Glomerular visceral epithelial cell (primary cell): ENCODE measurements around the gene KCNJ4.

Source experiments
- DNase-seq: peaks from one replicate; pipeline ENCODE4 v3.0.0-alpha.2; 2016; ENCODE audit errors: extremely low spot score

KCNJ4 gene

DNA sequence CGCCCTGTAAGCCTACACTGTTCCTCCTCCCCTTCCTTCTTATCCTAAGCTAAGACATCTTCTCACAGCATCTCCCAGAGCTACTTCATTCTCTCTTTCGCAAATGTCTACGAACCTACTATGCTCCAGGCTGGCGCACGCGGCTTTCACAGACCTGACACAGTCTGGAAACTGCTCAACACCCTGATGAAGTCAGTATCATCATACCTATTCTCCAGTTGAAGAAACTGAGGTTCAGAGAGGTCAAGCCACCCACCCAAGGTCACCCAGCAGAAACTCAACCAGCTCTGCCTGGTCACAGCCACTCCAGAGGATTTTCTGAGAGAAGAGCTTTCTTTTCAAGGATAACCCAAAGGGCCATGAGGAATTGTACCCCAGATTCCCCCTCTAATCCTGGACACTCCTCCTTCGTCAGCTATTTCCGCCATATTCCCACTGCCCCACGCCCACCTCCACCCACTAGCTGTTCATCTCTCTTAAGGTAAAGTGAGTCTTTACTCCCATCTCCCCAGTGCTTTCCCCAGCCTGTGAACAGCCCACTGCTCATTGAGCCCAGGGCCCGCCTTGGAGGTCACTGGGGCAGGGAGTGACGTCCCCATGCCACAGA, 1.8 kb downstream of the KCNJ4 start:
- no peak for DNase-seq

DNA sequence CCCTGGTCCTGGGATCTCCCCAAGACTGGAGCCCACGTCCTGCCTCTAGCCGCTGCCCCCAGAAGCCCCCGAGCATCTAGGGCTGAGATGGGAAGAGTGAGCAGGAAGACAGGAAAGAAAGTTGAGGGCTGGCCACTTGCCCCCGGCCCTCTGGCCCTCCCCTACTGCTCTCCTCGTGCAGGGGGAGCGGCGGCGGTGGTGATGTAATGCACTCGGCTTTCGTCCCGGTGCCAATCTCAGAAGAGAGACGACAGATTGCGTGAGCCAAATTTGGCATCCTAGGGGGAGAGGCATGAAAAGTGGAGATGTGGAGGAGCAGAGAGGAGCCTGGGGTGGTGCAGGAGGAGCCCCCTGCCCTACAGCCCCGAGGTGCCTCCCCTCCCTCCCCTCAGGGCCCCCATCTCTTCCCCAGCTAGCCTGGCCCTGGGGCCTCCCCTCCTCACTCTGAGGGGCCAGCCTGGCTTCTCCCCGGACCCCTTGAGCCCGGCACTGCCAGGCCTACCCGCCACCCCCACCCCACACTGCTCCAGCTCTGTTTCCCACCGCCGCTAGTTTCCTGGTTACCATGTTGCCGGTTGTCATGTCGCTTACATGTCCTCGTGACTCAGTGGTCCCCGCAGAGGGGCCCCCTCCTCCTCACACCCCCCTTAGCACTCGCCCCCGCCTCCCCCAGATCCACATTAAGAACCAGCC, 2.5 kb downstream of the KCNJ4 start:
- no peak for DNase-seq

DNA sequence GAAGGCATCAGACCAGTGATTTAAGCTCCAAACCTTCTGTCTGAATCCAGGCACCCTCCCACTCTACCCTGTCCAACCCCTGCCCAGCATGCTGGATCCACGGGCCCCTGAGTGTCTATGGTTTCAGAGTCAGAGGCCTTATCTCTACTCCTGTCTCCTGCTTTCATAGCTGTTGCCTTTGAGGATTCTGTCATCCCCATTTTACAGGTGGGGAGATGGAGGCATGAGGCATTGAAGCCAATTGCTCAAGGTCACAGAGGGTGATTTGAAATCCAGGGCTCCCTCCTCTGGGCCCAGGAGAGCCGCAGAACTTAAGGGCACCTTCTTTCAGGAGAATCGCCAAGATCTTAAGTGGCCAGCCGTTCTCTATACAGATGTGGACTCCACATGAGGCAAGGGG, 3.1 kb downstream of the KCNJ4 start:
- no peak for DNase-seq

DNA sequence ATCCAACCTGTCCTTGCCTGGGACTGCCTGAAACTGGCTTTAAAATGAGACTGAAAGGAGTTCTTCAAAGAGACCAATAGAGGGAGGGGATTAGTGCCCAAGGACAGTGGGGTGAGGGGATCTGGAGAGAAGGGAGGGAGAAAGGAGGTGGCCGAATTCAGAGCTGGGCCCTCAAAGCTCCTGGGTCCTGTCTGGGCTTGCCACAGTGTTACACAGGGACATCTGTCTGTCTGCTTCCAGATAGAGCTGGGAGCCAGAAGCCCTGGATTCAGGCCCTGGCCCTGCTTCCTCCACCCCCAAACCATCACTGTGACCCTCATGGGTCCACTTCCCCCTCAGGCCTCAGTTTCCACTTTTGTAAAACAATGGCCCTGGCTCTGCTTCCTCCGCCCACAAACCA, 3.6 kb downstream of the KCNJ4 start:
- no peak for DNase-seq

DNA sequence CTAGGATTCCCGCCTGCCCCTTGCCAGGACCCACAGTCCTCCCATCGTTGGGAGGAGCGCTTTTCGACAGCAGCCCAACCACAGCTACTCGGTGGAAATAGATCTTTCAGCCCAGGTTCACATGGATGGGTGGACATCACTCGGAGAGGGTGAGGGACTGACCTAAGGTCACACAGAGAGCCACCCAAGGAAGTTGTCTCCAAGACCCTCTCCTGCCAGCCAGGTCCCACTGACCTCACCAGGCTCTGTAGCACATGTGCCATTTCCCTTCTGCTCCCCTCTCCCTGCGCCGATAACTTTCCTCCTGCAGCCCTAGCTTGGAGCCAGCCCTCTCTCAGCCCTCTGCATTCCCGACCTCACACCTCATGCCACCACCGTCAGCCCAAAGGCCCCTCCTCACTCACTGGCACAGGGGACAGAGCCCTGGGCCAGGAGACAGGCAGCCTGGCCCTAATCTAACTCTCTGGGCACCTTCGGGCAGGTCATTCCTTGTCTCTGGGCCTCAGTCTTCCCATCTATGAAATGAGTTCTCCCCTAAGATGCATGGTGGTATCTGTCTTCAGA, 4.7 kb downstream of the KCNJ4 start:
- no peak for DNase-seq

DNA sequence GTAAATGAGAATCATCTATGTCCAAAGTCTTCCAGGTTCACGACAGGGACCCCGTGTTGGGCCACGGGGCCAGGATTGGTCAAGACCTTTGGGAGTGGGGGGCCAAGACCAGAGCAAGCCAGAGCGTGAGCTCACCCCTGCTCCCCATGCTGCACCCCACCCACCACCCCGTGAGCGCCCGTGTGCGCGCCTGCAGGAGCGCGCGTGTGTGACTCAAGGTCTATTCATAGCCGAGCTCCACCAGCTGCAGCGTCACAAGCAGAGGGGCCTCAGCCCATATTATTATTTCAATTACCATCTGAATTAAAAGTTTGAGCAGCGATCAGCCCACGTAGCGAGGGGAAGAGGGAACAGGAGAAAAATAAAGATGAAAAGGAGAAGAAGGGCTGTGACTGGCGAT, 5.2 kb downstream of the KCNJ4 start:
- no peak for DNase-seq

DNA sequence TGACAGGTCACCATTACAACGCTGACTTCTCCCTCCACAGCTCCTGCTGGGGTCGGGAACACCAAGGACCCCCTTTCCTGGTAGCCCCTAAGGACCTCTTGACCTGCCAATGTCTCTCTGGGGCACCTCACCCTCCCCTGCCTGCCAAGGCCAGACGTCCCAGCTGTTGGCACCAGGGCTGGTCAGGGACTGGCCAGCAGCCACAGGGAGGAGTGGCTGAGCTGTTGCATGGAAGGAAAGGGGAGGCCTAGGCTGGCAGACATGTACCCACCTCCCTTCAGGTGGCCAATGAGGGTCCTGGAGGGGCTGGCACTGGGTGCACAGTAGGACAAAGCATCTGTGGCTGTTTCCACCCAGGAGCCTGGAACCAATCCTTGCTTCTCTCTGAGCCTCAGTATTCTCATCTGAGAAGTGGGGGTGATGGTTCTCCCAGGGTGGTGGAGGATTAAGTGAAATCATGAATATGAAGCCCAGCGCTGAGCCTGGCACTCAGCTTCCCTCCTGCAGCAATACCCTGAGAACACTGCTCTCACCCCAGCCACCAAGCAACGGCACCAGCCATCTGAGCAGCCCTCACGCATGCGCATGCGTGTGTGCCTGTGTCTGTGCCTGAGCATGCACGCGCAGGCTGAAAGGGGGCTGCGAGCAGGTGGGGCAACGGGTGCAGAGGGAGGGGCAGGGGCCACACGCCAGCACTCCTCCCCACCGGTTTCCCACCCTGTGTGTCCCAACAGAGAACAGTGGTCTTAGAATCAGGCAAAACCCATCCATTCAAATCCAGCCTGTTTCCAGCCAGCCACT, 5.9 kb downstream of the KCNJ4 start:
- no peak for DNase-seq

DNA sequence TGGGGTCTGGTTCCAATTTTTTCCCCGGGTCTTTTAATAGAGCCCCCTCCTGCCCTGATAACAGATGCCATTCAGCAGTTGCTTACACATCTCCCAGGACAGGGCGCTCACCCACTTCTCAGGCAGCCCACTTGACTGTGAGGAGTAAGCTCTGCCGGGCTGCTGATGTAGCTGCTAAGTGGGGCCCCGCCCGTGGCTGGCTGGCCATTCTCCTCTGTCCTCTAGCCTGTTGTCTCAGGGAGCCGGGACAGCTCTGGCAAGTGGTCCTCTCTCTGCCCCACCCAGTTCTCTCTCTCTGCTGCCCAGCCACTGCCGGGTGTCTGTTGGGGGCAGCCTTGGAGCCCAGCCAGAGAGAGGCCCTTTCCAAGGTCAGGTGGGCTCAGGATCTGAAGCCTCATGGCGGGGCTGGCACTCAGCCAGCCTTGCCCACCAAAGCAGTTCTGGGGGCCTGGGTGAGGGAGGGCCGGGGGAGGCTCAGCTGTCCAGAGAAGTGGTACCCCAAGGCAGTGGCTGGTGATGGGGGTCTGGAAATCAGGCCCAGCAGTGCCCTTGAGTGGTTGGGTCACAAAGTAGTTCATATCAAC, 8.9 kb downstream of the KCNJ4 start:
- DNase-seq, result no peak

DNA sequence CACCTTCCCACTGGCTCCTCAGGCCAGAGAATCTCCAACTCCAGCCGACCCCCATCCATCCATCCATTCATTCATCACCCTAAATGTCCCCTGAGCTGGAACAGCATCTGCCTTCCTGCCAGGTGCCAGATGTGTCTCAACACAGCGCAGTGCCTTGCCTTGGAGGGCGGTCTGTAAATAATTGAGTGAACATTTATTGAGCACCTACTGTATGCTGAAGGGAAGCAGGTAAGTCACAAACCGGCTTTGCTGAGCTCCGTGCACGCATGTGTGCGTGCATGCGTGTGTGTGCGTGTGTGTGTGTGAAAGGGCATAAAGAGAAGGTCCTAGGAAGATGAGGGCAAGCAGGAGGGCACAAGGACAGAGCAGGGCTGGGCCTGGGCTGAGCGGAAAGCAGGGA, 10.2 kb downstream of the KCNJ4 start:
- DNase-seq, result no peak

DNA sequence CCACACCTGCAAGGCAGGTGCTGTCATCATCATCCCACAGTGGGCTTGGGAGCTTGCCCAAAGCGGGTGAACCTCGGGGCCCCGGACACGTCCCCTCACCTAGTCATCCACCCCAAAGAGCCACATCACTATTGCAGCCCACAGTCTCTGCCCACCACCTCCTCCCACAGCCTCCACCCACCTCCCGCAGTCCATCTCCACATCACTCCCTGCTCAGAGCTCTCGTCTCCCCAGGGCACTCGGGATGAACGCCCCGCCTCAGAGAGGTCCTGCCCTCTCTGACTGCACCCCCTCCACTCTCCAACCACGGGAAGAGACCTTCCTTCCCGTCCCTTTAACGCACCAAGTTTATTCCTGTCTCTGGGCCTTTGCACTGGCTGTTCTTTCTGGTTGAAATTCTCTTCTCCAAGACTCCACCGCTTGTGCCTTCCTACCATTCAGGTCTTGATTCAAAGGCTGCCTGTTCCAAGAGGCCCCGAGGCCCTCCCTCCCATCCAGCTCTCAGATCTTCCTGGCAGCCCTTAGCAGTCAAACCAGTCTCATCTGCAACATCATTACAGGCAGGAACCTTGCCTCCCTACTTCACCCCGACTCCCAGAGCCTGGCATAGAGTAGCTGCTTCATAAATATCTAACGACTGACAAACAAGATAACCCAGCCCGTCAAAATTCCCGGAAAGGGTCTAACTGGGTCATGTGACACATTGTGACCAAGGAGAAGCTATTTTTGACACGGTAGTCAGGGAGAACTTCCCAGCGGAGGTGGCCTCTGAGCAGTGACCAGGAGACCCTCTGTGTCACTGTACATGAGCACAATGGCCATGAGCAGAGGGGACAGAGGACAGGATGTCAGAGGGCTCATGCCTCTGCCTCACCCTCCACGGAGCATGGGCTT, 11.1 kb downstream of the KCNJ4 start:
- no peak for DNase-seq

DNA sequence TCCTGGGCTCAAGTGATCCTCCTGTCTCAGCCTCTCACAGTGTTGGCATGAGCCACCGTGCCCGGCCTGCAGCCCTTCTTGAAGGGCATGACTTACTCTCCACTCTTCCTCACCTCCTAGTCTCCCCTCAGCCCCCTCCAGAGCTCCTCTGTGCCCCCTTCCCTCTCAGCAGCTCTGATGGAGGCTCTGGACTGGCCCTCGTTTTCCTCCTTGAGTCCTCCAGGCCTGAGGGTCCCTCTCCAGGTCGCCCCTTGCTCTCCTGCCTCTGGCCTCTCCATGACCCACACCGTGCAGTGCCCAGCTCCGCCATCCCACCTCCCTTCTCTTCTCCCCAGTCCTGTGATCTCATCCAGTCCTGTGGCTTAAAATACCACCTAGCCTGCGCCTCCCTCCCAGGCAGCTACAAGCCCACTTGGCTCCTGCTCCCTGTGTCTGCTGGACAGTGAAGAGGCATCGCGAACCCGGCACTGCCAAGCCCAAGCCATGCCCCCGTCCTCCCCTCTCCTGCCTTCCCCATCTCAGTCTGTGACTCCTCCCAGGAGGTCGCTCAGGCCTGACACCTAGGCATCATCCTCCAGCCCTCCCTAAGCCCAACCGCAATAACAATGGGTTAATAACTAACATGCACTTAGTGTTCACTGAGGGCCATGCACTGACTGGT, 11.9 kb downstream of the KCNJ4 start:
- DNase-seq, result peak; percentile 89

DNA sequence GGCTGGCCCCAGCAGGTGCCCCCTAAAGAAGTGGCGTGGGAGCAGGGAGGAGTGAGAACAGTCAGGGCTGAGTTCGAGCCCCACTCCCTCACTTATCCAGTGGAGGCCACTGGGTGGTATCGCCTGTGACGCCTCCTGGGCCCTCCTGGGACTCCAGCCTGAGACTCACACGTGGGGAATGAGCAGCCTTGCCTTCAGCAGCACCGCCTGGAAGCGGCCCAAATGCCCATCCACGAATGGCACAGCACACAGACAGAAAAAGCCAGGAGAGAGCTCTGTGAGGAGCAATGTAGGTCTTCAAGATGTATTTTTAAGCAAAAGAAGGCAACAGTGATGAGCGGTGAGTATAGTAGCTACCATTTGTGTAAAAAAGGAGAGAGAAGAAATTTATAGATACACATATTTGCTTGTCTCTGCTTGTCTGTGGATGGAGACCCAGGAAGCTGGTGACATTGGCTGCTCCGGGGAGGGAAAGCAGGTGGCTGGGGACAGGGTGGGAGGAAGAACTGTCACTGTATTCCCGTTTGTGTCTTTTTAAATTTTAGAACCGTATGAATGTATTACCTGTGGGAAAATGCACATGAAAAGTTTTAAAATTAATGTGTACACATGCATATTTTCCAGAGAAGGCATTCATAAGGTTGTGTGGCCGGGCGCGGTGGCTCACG, 13.2 kb downstream of the KCNJ4 start:
- DNase-seq, result no peak

DNA sequence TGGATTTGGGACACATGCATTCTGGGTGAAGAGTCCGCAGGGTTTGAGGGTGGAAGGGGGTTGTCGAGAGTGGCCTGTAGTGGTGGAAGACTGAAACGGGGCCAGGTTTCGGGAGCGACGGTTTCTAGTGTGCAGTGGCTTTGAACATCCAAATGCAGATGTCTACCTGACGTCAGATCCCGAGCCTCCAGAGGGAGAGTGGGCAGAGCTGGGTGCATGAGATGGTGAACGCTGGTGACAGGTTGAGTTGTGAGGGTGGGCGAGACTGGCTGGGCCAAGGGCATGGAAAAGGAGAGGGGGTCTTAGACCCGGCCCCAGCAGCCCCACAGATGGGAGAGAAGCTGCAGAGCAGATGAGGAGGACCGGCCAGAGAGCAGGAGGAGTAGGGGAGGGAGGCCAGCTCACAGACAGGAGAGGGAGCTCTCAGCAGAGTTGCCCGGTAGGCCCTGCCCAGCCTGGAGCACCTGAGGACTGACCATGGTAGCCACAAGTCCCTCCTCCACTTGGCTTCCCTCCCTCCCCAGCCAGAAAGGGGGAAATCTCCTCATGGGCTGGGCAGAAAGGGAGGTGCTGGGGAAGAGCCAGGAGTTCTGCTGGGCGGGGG, 14.2 kb downstream of the KCNJ4 start:
- DNase-seq, result no peak

DNA sequence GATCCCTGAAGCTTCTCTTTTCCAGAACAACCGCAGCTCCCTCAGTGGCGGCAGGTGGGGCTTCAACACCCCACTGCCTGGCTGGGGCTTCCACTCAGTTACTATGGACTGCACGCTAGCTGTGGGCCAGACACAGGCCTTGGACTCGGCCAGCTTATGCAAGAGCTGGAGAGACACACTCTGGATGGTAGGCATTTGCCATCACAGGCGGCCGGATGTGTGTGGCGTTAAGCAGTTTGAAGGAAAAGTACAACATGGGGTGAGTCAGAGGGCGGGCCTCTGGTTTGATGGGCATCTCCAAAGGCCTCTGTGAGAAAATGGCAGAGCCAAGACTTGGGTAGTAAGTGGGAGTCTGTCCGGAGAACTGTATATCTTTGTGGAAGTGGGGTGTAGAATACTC, 17.6 kb downstream of the KCNJ4 start:
- no peak for DNase-seq

DNA sequence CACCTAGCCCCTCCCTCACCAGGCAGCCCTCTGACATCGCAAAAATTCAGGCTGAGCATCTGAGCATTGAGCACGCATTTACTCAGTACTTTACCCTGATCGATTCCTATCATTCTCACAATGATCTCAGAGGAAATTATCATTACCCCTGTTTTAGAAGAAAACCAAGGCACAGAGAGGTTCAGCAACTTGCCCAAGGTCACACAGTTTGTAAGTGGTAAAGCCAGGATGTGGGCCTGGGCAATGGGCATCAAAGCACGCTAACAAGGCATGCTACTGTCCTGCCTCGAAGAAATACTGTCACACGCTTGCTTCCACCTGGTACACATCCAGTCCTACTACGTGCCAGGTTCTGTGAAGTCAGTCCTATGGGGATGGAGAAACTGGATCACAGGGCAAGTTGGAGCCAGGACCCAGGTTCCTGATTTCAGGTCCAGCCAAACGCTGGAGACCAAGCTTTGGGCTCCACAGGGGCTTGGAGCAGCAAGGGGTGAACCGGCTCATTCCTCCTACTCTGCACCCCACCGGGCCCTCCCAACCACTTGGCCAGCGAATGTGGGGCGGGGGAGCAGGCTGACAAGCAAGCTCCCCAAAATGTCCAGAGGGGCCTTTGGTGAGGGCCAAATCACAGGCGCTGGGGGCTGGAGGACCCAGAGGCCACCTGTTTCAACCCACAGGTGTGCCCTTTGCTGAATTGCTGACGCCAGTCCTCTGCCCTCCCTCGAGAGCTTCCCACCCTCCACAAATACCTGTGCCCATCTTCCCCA, 18.2 kb downstream of the KCNJ4 start:
- DNase-seq, result no peak

DNA sequence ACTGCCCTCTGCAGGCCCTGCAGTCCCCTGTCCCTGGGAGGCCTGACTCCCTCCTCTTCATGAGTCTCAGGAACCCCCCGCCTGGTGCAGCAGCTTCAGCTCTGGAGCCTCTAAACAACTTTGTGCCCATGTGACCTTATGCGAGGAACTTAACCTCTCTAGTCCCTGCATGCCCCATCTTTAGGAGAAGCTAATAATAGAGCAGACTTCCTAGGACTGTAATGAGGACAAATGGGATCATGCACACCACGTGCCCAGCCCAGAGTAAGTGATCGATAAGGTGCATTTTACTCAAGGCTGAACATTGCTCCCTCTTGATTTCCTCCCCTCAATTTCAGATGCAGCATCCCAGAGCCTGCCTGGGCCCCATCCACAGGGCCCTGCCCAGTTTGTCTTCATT, 19.0 kb downstream of the KCNJ4 start:
- DNase-seq, result no peak

DNA sequence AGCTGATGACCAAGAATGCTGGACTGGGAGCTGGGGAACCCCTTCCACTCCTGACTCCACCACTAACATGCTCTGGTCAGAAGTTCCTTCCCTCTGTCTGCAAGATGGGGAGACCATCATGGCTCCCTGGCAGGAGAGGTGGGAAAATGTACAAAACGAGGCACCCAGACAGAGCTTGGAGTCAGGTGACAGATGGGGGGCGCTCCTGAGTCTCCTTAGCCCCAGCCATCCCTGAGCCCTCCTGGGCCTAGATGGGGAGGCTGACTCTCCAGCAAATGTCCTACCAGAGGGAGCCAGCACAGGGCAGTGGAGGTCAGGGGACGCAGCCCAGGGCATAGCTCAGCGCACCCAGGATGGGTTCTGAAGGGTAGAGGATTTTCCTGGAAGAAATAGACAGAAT, 20.0 kb downstream of the KCNJ4 start:
- no peak for DNase-seq

DNA sequence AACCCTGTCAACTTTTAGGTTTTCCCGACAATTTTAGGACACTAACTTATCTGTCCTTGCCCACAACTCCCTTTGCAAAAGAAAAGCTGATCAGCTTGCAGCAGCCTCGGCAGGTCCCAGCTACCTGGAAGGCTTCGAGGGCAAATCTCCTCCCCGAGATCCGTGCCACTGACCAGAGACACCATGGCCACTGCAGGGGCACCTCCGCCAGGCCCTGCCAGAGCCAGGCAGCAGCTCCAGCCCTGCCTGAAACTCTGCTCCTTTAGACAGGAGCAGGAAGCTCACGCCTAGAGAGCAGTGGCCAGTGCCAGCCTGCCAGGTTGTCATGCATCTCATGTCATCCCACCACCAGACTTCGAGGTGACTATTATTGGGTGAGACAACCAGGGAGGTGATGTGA, 21.1 kb downstream of the KCNJ4 start:
- no peak for DNase-seq

DNA sequence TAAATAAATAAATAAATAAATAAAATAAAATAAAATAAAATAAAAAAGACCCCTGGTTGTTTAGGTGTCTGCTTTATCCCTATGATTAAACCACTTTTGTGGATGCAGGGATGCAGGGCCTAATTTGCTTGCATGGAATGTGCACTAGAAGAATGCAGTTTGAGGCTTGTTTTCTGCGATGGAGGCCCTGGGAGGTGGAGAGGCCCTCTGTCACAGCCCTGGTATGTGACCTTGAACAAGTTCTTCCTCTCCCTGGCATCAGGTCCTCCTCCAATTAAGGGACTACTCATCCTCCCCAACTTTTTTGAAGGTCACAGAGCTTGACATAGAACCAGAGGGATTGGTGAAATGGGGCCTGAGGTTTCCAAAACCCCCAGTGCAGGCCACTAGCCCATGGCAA, 22.7 kb downstream of the KCNJ4 start:
- DNase-seq, result peak; percentile 37
